HepG2 (cell line): ENCODE data around the gene FGD6.

Source experiments
- CBX5 ChIP-seq: sonication (generic); formaldehyde crosslinking; IDR thresholded peaks from 2 replicates; pipeline ENCODE4 v1.4.0; 2020; ENCODE audit warnings: missing genetic modification reagents, borderline replicate concordance
- CENPBD1 ChIP-seq: sonication (generic); formaldehyde crosslinking; IDR thresholded peaks from 2 replicates; pipeline ENCODE4 v1.8.0; 2022; ENCODE audit warnings: missing genetic modification reagents, low read depth, mild to moderate bottlenecking, borderline replicate concordance
- EZH2 ChIP-seq: conservative IDR thresholded peaks from 2 replicates; pipeline ENCODE4 v1.6.1; 2012; ENCODE audit warnings: mild to moderate bottlenecking, low read depth, low read length, moderate library complexity
- GABPA ChIP-seq, 2 experiments: IDR thresholded peaks; 2 replicates each; pipeline ENCODE4 v1.6.1; 2011 to 2016; ENCODE audit warnings: low read depth in 2 of 2, low read length in 1 of 2, missing biosample characterization in 1 of 2, missing genetic modification characterization in 1 of 2
- HMG20A ChIP-seq: IDR thresholded peaks from 2 replicates; pipeline ENCODE4 v1.6.1; 2016; ENCODE audit warnings: borderline replicate concordance
- KAT2B ChIP-seq: fragments of 150-350 bp; IDR thresholded peaks from 2 replicates; pipeline ENCODE4 v1.6.1; 2014; ENCODE audit warnings: low read depth, low read length, borderline replicate concordance
- POLR2A ChIP-seq, 2 experiments: IDR thresholded peaks; 2 replicates each; pipeline ENCODE4 v1.6.1; 2011; ENCODE audit warnings: low read depth in 2 of 2, low read length in 2 of 2, mild to moderate bottlenecking in 1 of 2, moderate library complexity in 1 of 2; ENCODE audit not compliant: insufficient read depth in 1 of 2
- SMAD3 ChIP-seq: sonication (generic); formaldehyde crosslinking; IDR thresholded peaks from 2 replicates; pipeline ENCODE4 v1.4.0; 2020; ENCODE audit warnings: missing genetic modification reagents
- SP1 ChIP-seq, 2 experiments: fragments of 450-650 bp in 1 of 2; sonication (generic) in 1 of 2; formaldehyde crosslinking in 1 of 2; IDR thresholded peaks; 2 replicates each; pipeline versions ENCODE4 v1.4.0 to v1.6.1; 2016 to 2020; ENCODE audit warnings: missing genetic modification reagents in 1 of 2
- ZFP36 ChIP-seq: fragments of 150-350 bp; IDR thresholded peaks from 2 replicates; pipeline ENCODE4 v1.6.1; 2018; ENCODE audit warnings: borderline replicate concordance, low read length, low read depth; ENCODE audit not compliant: partially characterized antibody
- ZNF10 ChIP-seq: sonication (generic); formaldehyde crosslinking; IDR thresholded peaks from 2 replicates; pipeline ENCODE4 v1.4.0; 2020; ENCODE audit warnings: mild to moderate bottlenecking, low read depth, missing genetic modification reagents, borderline replicate concordance

- no peak for TF ChIP-seq EZH2
- no peak for TF ChIP-seq HMG20A
- no peak for TF ChIP-seq SMAD3
- no peak for TF ChIP-seq SP1 (IDR thresholded peaks at IDR 0.05)
- no peak for TF ChIP-seq SP1 (CRISPR knock-in tag; IDR thresholded peaks at IDR 0.05)
- TF ChIP-seq GABPA (IDR thresholded peaks at IDR 0.05; ENCODE audit: low read depth, low read length), result no peak
- TF ChIP-seq GABPA (CRISPR knock-in tag; IDR thresholded peaks at IDR 0.05; ENCODE audit: low read depth), result no peak
- no peak for TF ChIP-seq KAT2B
- no peak for TF ChIP-seq ZFP36
- TF ChIP-seq ZNF10, result no peak
- TF ChIP-seq POLR2A (IDR thresholded peaks at IDR 0.05; ENCODE audit: insufficient read depth in 1 of 2, low read depth in 2 of 2, low read length in 2 of 2), result no peak
- no peak for TF ChIP-seq CENPBD1
- TF ChIP-seq CBX5 (CRISPR knock-in tag), result no peak
Observed at GRCh38 chr12:95259368-95259767, 42.1 kb upstream of the FGD6 start.
